ENCODE results near the gene CAAP1. TPM values are rescaled to one million over a fixed set of nuclear protein-coding genes. Genes with fewer than 3 reads are reported as not detected.

Gene CAAP1
- total RNA-seq, 2 donors from 2014 or later = 19.0 to 20.4 TPM

DNA sequence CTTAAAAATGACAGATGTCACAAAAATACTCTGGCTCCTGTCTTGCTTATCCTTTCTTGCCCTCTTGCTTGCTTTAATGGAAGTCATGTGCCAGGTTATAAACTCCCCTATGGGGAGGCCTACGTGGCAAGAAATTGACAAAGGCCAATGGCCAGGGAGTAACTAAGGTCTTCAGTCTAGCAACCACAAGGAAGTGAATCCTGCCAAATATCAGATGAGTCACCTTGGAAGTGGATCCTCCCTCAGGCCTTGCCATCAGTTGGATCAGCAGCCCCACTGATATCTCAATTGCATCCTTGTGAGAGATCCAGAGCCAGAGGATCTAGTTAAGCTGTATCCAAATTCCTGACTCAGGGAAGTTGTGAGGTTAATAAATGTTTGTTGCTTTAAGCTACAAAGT, 82.8 kb downstream of the CAAP1 start:
- TF ChIP-seq, protein P1, sequence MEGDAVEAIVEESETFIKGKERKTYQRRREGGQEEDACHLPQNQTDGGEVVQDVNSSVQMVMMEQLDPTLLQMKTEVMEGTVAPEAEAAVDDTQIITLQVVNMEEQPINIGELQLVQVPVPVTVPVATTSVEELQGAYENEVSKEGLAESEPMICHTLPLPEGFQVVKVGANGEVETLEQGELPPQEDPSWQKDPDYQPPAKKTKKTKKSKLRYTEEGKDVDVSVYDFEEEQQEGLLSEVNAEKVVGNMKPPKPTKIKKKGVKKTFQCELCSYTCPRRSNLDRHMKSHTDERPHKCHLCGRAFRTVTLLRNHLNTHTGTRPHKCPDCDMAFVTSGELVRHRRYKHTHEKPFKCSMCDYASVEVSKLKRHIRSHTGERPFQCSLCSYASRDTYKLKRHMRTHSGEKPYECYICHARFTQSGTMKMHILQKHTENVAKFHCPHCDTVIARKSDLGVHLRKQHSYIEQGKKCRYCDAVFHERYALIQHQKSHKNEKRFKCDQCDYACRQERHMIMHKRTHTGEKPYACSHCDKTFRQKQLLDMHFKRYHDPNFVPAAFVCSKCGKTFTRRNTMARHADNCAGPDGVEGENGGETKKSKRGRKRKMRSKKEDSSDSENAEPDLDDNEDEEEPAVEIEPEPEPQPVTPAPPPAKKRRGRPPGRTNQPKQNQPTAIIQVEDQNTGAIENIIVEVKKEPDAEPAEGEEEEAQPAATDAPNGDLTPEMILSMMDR (IDR thresholded peaks at IDR 0.05) = no peak
- no peaks in the 10 kb centered on the region for H3K27me3 ChIP-seq (replicated peaks; ENCODE audit: insufficient read depth)
- no peak for ATAC-seq (ENCODE audit: insufficient number of reproducible peaks, low FRiP score, low read depth)
- no peak overlapping the region for H3K4me3 ChIP-seq
- H3K9me3 ChIP-seq = no peaks in the 10 kb centered on the region
- no peak overlapping the region for H3K27ac ChIP-seq
- no peak for DNase-seq (ENCODE audit: low spot score)
- no peaks in the 10 kb centered on the region for H3K36me3 ChIP-seq
- H3K4me1 ChIP-seq (ENCODE audit: control insufficient read depth in 1 of 2, low read depth in 2 of 2) = no peaks in the 10 kb centered on the region

DNA sequence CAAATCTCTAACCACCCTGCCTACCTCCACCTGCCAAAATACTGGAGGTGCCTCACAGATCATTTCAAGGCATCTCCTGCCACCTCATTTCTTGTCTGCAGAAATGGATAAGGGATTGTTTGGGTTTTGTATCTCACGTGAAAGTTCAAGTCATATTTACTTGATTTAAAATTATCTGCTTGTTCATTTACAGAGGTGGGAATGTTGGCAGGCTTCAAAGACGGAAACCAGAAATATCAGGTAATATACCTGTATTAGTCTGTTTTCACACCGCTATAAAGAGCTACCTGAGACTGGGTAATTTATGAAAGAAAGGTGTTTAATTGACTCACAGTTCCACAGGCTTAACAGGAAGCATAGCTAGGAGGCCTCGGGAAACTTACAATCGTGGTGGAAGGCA, 85.4 kb downstream of the CAAP1 start:
- Histone ChIP-seq H3K4me1 (ENCODE audit: control insufficient read depth in 1 of 2, low read depth in 2 of 2) (no peaks in the 10 kb centered on the region), H3K36me3 (no peaks in the 10 kb centered on the region), H3K4me3 (no peak overlapping the region), H3K27me3 (replicated peaks; ENCODE audit: insufficient read depth) (no peaks in the 10 kb centered on the region), H3K27ac (no peak overlapping the region), H3K9me3 (no peaks in the 10 kb centered on the region)
- TF ChIP-seq, protein P1 (IDR thresholded peaks at IDR 0.05) = no peak
- no peak for DNase-seq (ENCODE audit: low spot score)
- ATAC-seq (ENCODE audit: insufficient number of reproducible peaks, low FRiP score, low read depth) = no peak

DNA sequence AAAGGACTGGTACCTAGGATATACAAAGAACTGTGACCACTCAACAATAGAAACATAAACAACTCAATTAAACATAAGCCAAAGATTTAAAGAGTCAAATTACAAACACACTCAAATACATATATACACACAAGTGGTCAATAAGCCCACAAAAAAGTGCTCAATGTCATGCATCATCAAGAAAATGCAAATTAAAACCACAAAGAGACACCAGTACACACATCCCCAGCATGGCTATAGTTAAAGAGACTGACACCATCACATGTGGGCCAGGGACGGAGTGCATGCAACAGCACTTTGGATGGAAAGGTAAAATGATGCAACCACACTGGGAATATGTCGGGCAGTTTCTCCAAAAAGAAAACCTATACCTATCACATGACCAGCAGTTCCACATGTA, 89.7 kb downstream of the CAAP1 start:
- H3K36me3 ChIP-seq = no peaks in the 10 kb centered on the region
- H3K27me3 ChIP-seq (replicated peaks; ENCODE audit: insufficient read depth) = no peaks in the 10 kb centered on the region
- no peaks in the 10 kb centered on the region for H3K4me1 ChIP-seq (ENCODE audit: control insufficient read depth in 1 of 2, low read depth in 2 of 2)
- ATAC-seq (ENCODE audit: insufficient number of reproducible peaks, low FRiP score, low read depth) (no peak), DNase-seq (ENCODE audit: low spot score) (no peak)
- no peak overlapping the region for H3K4me3 ChIP-seq
- no peaks in the 10 kb centered on the region for H3K9me3 ChIP-seq
- H3K27ac ChIP-seq = no peak overlapping the region
- TF ChIP-seq, protein P1 (IDR thresholded peaks at IDR 0.05) = no peak

DNA sequence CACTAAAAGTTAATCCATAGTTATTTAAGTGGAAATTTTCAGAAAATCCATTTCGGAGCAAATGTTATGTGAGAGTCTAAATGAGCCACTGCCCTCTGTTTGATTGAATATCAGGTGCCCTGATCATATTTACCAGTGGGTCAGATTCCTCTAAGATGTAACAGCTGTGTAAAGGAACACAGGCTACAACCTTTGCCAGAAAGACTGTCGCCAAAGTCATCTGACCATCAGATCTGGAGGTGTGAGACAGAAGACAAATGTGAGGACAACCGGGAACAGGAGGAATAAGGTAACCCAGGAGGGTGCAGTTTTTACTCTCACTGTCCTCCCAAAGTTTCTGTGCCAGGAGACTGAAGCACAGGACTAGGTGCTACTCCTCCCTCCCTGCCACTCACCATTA, 90.8 kb downstream of the CAAP1 start:
- no peaks in the 10 kb centered on the region for H3K36me3 ChIP-seq
- H3K9me3 ChIP-seq = no peaks in the 10 kb centered on the region
- no peak overlapping the region for H3K27ac ChIP-seq
- no peak for ATAC-seq (ENCODE audit: insufficient number of reproducible peaks, low FRiP score, low read depth)
- no peaks in the 10 kb centered on the region for H3K27me3 ChIP-seq (replicated peaks; ENCODE audit: insufficient read depth)
- no peaks in the 10 kb centered on the region for H3K4me1 ChIP-seq (ENCODE audit: control insufficient read depth in 1 of 2, low read depth in 2 of 2)
- H3K4me3 ChIP-seq = no peak overlapping the region
- no peak for DNase-seq (ENCODE audit: low spot score)
- TF ChIP-seq, protein P1 (IDR thresholded peaks at IDR 0.05) = no peak

DNA sequence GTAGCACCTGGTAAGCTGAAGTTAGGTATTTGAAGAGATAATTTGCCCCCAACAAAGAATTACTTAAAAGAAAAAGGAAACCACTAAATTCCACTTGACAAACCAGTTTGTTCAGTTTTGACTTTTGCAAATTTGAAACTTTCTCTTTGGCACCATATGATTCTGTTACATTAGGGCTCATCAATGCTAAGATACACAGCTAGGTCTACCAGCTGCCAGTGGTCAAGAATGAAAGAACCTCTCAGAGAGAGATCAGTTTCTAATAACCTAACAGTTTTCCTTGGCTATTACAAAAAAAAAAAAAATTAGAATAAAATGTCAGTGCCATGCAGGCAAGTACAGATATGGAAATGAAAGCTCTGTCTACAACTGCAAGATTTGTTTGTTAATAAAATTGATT, 92.3 kb downstream of the CAAP1 start:
- H3K27ac ChIP-seq = no peak overlapping the region

More for the DNA sequence above, 92.3 kb downstream of the CAAP1 start:
- no peak for DNase-seq (ENCODE audit: low spot score)
- Histone ChIP-seq H3K27me3 (replicated peaks; ENCODE audit: insufficient read depth) (no peaks in the 10 kb centered on the region), H3K9me3 (no peaks in the 10 kb centered on the region), H3K36me3 (no peaks in the 10 kb centered on the region), H3K4me1 (ENCODE audit: control insufficient read depth in 1 of 2, low read depth in 2 of 2) (no peaks in the 10 kb centered on the region), H3K4me3 (no peak overlapping the region)
- TF ChIP-seq, protein P1 (IDR thresholded peaks at IDR 0.05) = no peak
- no peak for ATAC-seq (ENCODE audit: insufficient number of reproducible peaks, low FRiP score, low read depth)
